NCI-H2227 (cell line): Measurements from ENCODE around the gene MATN1.

ENCODE experiments used
- DNase-seq: peaks from one replicate; lab custom pipeline; 2025; ENCODE audit not compliant: unreplicated experiment; lab: John Stamatoyannopoulos, UW

The MATN1 gene

GRCh38 chr1:30745834-30746208 lies 22.4 kb upstream of the MATN1 start:
- DNase-seq, result no peak

DNA sequence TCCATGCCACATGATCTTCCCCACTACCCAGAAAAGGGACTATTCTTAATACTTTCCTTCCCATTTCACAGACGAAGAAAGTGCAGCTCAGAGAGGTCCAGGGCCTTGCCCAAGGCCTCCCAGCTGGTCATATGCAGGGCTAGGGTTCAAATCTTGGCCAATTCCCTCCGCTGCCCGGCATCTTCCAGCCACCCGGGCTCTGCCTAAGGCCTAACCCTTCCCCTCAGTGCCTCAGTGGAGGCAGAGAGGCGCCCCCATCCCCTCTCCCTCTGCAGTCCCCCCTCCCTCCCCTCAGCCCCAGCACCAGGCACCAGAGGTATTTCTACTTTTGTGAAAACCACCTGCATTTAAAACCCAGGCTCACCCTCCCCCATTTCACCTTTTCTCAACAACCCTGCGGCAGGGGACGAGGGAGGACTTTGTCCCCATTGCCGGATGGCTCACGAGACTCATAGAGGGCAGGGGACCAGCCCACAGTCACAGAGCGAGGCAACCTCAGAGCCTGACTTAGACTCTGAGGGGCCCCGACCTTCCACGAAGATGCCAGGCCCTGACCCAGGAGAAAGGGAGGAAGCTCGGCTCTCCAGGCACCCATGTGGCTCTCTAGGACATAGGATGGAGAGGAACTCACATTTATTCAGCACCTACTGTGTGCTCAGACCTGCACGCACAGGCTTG lies 21.9 kb upstream of the MATN1 start:
- DNase-seq, result no peak

GRCh38 chr1:30744060-30744756 lies 20.8 kb upstream of the MATN1 start:
- DNase-seq, result no peak

- no peak for DNase-seq
Measured at GRCh38 chr1:30743584-30744059, 20.2 kb upstream of the MATN1 start.

GRCh38 chr1:30742963-30743559 lies 19.7 kb upstream of the MATN1 start:
- DNase-seq, result no peak

DNA sequence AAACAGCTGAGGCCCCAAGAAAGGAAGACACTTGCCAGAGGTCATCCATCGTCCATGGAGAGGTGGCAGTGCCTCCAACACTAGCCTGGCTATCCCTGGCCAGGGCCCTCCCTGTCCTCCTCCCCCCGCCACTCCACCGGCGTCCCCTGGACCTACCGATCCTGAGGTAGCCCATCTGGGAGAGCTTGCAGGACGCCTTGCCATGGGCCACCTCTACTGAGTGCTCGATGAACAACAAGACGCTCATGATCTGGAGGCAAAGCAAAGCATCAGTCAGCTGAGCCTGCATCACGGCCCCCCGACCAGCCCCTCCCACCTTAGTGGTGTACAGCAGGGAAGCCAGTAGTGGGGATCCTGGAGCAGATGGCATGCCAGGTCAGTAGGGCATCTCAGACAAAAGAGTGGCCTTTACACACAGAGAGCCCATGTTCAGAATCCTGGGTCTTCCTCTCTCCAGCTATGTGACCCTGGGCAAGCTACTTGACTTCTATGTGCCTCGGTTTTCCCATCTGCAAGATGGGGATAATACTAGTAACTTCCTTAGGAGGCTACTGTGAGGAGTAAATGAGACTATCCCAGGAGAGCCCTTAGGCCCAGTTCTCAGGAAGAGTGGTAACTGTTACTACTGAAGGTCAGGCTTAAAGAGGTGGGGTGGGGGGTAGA lies 19.0 kb upstream of the MATN1 start:
- no peak for DNase-seq

- no peak for DNase-seq
Measured at GRCh38 chr1:30741239-30741894, 18.0 kb upstream of the MATN1 start.

DNA sequence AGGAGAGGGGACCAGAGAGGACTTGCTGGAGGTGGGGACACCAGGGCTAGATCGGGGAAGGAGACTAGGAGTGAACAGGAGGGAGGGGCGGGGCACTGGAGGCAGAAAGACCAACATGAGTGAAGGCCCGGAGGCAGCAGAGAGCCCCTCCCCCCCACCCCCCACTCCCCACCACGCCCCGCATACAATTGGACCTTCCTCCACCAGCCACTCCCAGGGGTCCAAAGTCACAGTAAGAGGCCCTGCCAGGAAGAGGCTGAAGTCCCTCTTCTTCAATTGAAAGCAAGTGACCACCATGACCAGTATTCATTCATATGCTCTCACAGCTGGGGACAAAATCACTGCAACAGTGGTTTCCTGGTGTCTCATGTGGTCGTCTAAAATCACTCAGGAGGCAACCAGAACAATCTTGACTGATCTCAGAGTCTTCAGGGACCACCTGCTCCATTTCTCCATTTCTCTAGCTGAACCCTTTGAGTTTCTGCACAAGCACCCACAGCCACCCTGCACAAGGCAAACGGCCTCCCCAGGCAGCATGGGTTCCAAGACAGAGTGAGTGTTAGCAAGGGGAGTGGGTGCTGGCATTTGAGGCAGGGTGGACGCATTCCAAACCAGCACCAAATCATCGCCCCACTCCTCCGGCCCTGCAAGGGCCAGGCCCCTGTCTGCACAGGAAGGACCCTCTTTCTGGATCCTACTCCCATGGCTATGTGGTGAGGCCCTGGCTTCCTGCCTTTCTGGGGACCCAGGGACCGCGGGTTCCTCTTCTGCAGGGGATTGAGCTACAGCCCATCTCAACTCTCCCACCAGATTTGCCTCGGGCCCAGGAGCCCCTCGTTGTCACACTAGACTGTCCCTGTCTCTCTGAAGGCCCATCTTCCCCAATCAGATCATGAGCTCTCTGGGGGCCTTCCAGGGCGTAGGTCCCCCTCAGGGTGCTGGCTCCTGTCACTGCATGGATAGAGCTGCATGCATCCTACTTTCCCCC lies 17.2 kb upstream of the MATN1 start:
- no peak for DNase-seq

- no peak for DNase-seq
Measured at GRCh38 chr1:30739601-30740000, 16.2 kb upstream of the MATN1 start.

DNA sequence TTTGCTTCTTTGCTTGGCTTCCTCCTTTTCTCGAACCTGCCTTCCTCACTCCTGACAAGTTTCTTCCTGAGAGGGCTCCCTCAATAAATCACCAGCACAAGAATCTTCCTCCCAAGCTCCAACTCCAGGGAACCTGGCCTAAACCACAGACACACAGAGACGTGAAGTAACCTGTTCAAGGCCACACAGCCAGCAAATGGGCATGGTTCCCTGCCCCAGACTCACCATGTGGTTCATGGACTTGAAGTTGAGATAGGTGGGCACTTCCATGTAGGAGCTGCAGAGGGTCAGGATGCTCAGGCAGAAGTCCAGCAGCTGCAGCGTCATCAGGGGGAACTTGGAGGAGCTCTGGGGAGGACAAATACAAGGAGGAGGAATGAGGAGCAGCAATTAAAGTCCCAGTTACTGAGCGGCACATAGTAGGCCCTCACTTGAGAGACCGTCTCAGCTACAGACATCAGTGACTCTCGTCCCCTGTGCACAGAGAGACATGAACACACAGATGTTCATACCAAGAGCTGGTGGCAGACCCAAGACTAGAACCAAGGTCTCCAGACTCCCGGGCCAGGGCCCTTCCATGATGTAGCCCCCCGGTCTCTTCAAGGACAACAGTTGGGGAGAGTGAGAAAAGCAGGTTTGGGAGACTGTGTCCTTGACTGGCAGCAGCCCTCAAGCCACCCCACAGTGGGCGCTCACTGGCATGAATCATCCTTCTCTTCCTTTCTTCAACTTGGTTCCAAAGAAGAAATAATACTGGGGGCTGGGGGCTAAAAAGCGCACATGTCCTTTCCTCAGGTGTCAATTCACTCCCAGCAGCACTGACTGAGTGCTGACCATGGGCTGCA lies 15.6 kb upstream of the MATN1 start:
- DNase-seq, result no peak

- DNase-seq, result no peak
Measured at GRCh38 chr1:30738040-30738714, 14.8 kb upstream of the MATN1 start.

GRCh38 chr1:30737357-30738039 lies 14.1 kb upstream of the MATN1 start:
- no peak for DNase-seq

DNA sequence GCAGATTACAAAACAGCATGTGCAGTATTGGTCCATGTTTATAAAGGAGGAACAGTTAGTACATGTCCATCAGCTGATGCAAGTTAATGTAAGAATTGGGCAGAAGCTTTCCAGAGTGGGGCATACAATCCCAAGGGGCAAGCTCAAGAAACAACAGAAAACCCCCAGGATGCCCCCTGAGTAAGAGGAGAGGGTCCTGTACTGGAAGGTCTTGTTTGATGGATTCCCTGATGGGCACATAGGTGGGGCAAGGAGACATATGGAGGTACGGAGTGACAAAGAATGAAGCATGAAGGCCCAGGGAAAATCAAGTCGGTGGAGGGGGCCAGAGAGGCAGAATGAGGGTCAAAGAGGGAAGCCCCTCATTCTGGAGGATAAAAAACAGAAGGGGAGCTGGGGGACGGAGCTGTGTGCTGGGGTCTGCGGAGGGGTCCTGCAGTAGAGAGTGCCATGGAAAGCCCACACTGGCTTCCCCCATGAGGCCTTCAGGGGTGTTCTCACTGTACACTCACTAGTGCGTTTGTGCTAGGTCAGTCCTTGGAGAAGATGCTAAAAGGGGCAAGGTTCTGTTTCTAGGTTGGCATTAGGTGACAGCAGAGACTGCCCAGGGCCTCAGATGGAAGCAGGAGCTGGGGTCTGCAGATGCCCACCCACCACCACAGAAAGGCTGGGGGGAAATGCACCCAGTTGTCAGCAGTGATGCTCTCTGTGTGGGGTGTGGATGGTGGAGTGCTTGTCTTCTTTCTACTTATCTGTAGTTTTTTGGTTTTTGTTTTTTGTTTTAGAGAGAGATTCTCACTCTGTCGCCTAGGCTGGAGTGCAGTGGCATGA lies 12.5 kb upstream of the MATN1 start:
- no peak for DNase-seq

DNA sequence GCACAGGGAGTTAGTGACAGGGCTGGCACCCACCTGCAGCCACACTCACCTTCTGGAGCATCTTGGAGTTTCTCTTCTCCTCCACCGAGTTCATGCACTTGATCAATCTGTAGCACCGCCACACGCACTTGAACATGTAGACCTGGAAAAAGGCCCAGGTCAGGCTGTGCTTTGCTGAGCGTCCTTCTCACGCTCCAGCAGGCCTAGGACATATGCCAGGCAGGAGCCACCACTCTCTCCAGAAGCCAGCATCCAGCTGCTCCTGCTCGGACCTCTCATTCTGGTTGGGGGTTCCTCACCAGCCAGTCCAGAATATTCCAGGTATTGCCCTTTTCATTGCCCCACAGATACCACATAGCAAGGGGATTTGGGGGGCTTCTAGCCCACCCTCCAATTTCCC lies 11.7 kb upstream of the MATN1 start:
- DNase-seq, result no peak

DNA sequence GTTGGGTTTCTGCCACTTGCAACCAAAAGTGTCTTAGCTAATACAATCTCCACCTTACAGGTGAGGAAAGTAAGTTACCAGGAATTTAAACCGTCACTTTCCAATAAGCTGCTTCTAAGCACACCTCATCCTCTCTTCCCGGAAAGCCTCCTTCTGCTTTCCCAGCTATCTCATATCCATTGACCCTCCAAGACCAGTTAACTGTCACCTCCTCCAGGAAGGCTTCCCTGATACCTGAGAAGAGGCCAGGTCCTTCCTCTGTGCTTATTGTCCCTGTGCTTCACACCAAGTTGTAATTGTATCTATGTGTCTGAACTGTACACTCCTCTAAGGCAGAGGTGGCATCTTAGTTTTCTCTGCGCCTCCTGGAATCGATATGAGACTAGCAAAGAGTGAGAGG lies 11.2 kb upstream of the MATN1 start:
- DNase-seq, result no peak

GRCh38 chr1:30734106-30734505 lies 10.7 kb upstream of the MATN1 start:
- DNase-seq, result no peak

GRCh38 chr1:30733493-30733892 lies 10.1 kb upstream of the MATN1 start:
- DNase-seq, result no peak
